Measurements from ENCODE around the gene KCTD19. TPM values are rescaled to one million over a fixed set of nuclear protein-coding genes. Genes with fewer than 3 reads are reported as not detected.

The KCTD19 gene
- total and polyA plus RNA-seq, 10 donors: 0.16 to 0.73 (median 0.41) TPM; not detected in 2

DNA sequence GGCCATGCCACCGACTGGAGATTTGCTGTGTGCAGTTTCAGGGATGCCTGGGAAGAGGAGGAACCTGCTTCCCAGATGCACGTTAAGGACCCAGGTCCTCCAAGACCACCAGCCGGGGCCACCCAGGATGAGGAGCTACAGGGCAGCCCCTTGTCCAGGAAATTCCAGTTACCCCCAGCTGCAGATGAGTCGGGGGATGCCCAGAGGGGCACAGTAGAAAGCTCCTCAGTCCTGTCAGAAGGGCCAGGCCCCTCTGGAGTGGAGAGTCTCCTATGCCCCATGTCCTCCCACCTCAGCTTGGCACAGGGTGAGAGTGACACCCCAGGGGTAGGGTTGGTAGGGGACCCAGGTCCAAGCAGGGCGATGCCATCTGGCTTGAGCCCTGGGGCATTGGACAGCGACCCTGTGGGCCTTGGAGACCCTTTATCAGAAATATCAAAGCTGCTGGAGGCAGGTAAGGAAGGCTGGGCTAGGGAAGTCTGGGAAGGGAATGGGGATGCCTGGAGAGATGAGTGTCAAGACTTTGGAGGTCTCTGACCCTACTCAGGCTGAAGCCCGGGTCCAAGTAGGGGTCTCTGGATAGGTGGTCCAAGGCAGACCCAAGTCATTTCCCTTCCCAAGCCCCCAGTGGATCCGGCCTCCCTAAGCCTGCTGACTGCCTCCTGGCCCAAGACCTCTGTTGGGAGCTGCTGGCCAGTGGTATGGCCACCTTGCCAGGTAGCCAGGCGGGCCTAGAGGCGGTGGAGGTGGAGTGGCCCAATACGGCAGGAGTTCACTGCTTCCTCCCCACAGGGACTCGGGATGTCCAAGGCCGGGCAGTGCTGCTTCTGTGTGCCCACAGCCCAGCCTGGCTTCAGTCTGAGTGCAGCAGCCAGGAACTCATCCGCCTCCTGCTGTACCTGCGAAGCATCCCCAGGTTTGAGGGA is 46.2 kb downstream of the KCTD19 start:
- H3K27me3 ChIP-seq (replicated peaks in 1 of 7): no peaks in the 10 kb centered on the region
- H3K36me3 ChIP-seq: peaks cover 0 to 22% (median 0%) of the 10 kb centered on the region in 6 donors
- WGBS, 5 donors: 87 to 96% (median 92%) methylated on average over 11 to 15 of the region's 15 CpGs
- peaks cover 11 to 44% (median 25%) of the 10 kb centered on the region in 6 donors for H3K4me1 ChIP-seq
- peak overlapping the region in 3 of 8 donors; percentile 51 to 83 (median 73) for H3K4me3 ChIP-seq
- TF ChIP-seq, protein P1, sequence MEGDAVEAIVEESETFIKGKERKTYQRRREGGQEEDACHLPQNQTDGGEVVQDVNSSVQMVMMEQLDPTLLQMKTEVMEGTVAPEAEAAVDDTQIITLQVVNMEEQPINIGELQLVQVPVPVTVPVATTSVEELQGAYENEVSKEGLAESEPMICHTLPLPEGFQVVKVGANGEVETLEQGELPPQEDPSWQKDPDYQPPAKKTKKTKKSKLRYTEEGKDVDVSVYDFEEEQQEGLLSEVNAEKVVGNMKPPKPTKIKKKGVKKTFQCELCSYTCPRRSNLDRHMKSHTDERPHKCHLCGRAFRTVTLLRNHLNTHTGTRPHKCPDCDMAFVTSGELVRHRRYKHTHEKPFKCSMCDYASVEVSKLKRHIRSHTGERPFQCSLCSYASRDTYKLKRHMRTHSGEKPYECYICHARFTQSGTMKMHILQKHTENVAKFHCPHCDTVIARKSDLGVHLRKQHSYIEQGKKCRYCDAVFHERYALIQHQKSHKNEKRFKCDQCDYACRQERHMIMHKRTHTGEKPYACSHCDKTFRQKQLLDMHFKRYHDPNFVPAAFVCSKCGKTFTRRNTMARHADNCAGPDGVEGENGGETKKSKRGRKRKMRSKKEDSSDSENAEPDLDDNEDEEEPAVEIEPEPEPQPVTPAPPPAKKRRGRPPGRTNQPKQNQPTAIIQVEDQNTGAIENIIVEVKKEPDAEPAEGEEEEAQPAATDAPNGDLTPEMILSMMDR (IDR thresholded peaks at IDR 0.05 in 8 of 11, conservative IDR thresholded peaks at IDR 0.05 in 3 of 11): no peak
- TF ChIP-seq POLR2AphosphoS5 (IDR thresholded peaks at IDR 0.05) (no peak), POLR2A (IDR thresholded peaks at IDR 0.05) (no peak)
- peak; percentile 69 for DNase-seq
- intact Hi-C loops (cut with DNase I; ENCODE audit: low total_unique reads): no loop called here
- no peak overlapping the region for H3K27ac ChIP-seq
- no peaks in the 10 kb centered on the region for H3K9me3 ChIP-seq

DNA sequence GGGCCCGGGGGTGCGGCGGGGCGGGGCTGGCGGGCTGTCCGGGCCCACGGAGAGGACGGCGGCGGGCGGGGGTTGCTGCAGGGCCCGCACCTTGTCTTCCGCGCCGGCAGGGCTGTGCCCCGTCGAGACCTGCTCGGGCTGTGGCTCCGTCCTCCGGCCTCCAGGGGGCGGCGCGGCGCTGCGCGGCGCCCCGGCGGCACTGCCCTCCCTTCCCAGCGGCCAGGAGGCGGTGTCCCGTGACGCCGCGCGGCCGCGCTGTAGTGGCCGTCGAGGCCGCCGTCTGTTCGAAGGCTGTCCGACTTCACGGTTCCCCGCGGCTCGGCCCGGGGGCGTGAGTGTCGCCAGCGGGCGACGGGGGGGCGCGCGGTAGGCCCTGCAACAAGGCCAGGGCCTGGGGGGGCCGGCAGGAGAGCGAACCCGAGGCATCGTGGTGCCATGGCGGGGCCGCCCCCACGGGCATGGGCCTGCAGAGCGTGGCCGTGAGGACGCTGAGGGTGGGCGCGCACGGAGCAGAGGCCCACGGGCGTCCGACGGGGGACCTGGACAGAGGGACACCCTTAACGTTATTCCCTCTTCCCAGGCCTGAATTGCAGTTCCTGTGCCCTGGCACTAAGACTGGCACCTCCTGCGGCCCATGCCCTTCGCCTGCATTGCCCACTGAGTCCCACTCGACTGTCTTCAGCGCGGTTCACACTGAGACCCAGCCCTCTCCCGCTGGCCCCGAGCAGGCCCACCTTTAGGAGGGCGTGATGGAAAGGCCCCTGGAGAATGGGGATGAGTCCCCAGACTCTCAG is 47.0 kb downstream of the KCTD19 start, which contains the start of gene PLEKHG4:
PLEKHG4 (plus strand) TSS at position 237 of the 794 bp plus-strand sequence; CDS start at position 750, 513 bp downstream.
- peak; percentile 52 to 66 (median 58) for TF ChIP-seq POLR2AphosphoS5 (IDR thresholded peaks at IDR 0.05)
- no peak for TF ChIP-seq POLR2A (IDR thresholded peaks at IDR 0.05)
- TF ChIP-seq, protein P1 (IDR thresholded peaks at IDR 0.05 in 8 of 11, conservative IDR thresholded peaks at IDR 0.05 in 3 of 11): peak in 9 of 11 experiments; percentile 29 to 96 (median 90)
- 27 to 67% (median 35%) methylated on average over 13 to 83 of the region's 83 CpGs for WGBS, 5 donors
- peak; percentile 96 for DNase-seq
- Histone ChIP-seq H3K27me3 (replicated peaks in 1 of 7) (no peaks in the 10 kb centered on the region), H3K4me3 (peak within 1 kb of the TSS; percentile 51 to 83 (median 66)), H3K27ac (peak within 1 kb of the TSS in 7 of 8 donors; percentile 48 to 80 (median 68)), H3K36me3 (peaks cover 0 to 25% (median 0%) of the 10 kb centered on the region in 6 donors), H3K9me3 (no peaks in the 10 kb centered on the region), H3K4me1 (peaks cover 11 to 38% (median 25%) of the 10 kb centered on the region in 6 donors)
- intact Hi-C loops (cut with DNase I; ENCODE audit: low total_unique reads): no loop called here

DNA sequence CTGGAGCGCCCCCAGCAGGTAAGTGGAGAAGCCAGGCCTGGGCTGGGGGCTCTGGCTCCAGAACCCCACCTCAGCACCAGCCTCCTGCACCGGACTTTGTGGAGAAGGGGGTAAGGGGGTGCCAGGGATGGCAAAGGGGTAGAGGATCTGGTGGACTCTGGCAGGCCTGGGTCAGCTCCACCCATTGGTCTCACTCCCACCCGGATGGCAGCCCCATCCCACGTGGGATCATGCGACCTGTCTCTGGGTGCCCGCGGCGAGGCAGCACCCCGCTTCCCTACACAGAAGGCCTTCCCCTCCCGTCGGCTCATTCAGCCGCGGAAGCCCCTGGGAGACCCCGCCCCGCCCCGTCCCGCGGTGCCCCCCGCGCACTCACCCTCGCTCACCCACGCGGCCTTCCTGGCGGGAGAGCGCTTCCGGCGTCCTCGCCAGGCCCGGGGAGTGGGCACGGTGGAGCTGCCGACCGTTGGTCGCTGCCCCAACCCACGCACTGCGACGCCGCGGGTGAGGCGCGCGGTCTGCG is 47.7 kb downstream of the KCTD19 start:
- Histone ChIP-seq H3K9me3 (no peaks in the 10 kb centered on the region), H3K4me1 (peaks cover 11 to 33% (median 25%) of the 10 kb centered on the region in 6 donors), H3K27me3 (replicated peaks in 1 of 7) (no peaks in the 10 kb centered on the region), H3K36me3 (peaks cover 0 to 25% (median 0%) of the 10 kb centered on the region in 6 donors), H3K4me3 (peak overlapping the region; percentile 51 to 83 (median 66)), H3K27ac (peak overlapping the region in 7 of 8 donors; percentile 48 to 80 (median 68))
- intact Hi-C loops (cut with DNase I; ENCODE audit: low total_unique reads): no loop called here
- no peak for DNase-seq
- 2 to 3% (median 2%) methylated on average over 11 to 42 of the region's 42 CpGs; no CpG with 5 or more reads in 1 of the 5 donors for WGBS, 5 donors
- TF ChIP-seq POLR2AphosphoS5 (IDR thresholded peaks at IDR 0.05) (peak in 1 of 3 donors; percentile 32), POLR2A (IDR thresholded peaks at IDR 0.05) (no peak)
- TF ChIP-seq, protein P1 (IDR thresholded peaks at IDR 0.05 in 8 of 11, conservative IDR thresholded peaks at IDR 0.05 in 3 of 11): no peak
